B cell (primary cell): ENCODE data around the gene WDR33. TPM values are rescaled to one million over a fixed set of nuclear protein-coding genes. Genes with fewer than 3 reads are reported as not detected.
A peak's percentile ranks its signal among the peaks of the same experiment; 100 is the strongest.
"Not testable (repeated sequence)": the region's sequence is repeated elsewhere in the genome, so short reads cannot be mapped to it uniquely, and the experiment has no call there.

Experiments used
- ATAC-seq: fragments of 200-7000 bp; cut with Tn5 transposase; one replicate; pipeline ENCODE4 v1.10.0; 2021; ENCODE audit warnings: low read depth, mild to moderate bottlenecking, moderate number of reproducible peaks, moderate library complexity
- CTCF ChIA-PET: fragments of 350-600 bp; sonication (Branson Sonifier 250); formaldehyde crosslinking; loops from one replicate; lab custom pipeline; 2021; ENCODE audit warnings: antibody characterized with exemption, inconsistent platforms; lab: Charles Lee
- POLR2A ChIA-PET: fragments of 350-600 bp; sonication (Branson Sonifier 250); formaldehyde crosslinking; loops from one replicate; lab custom pipeline; 2021; ENCODE audit warnings: antibody characterized with exemption; lab: Charles Lee
- DNase-seq: peaks from one replicate; pipeline ENCODE4 v3.0.0; 2013
- H2AFZ ChIP-seq: 2 replicates; pipeline ENCODE4 v1.6.1; 2012; ENCODE audit warnings: mild to moderate bottlenecking, low read depth, low read length; ENCODE audit not compliant: insufficient read depth, poor library complexity, severe bottlenecking
- H3K27ac ChIP-seq, 2 donors: 1 replicate in 1 of 2; 2 replicates in 1 of 2; pipeline ENCODE4 v1.5.1; 2012 to 2013; ENCODE audit warnings: low read length in 2 of 2, mild to moderate bottlenecking in 2 of 2, moderate library complexity in 1 of 2
- H3K27me3 ChIP-seq, 4 experiments: fragments of 200-600 bp in 1 of 4; sonication (generic) in 1 of 4; replicated peaks in 1 of 4; 1 replicate in 2 of 4; 2 replicates in 2 of 4; pipeline versions ENCODE4 v1.6.1 to v1.7.0; 2013 to 2016; ENCODE audit warnings: low read length in 3 of 4, mild to moderate bottlenecking in 2 of 4, mixed read lengths in 1 of 4, moderate library complexity in 1 of 4; ENCODE audit not compliant: insufficient read depth in 4 of 4, control insufficient read depth in 3 of 4; ENCODE audit errors: control extremely low read depth in 1 of 4
- H3K36me3 ChIP-seq, 2 experiments: replicated peaks in 1 of 2; 1 replicate in 1 of 2; 2 replicates in 1 of 2; pipeline versions ENCODE4 v1.6.1 to v1.7.1; 2013; ENCODE audit warnings: low read length in 1 of 2; ENCODE audit not compliant: insufficient read depth in 2 of 2, control insufficient read depth in 1 of 2; ENCODE audit errors: control extremely low read depth in 1 of 2, extremely low read depth in 1 of 2
- H3K4me1 ChIP-seq, 2 donors: fragments of 200-600 bp in 1 of 2; sonication (generic) in 1 of 2; 1 replicate in 1 of 2; 2 replicates in 1 of 2; pipeline versions ENCODE4 v1.5.1 to v1.6.1; 2013 to 2017; ENCODE audit warnings: low read length in 2 of 2; ENCODE audit not compliant: control insufficient read depth in 2 of 2, insufficient read depth in 2 of 2
- H3K4me2 ChIP-seq: replicated peaks from 2 replicates; pipeline ENCODE3; 2012; ENCODE audit warnings: mild to moderate bottlenecking, low read depth, low read length; ENCODE audit not compliant: poor library complexity, severe bottlenecking
- H3K4me3 ChIP-seq, 5 experiments: fragments of 200-600 bp in 1 of 5; sonication (generic) in 1 of 5; 1 replicate in 3 of 5; 2 replicates in 2 of 5; pipeline versions ENCODE4 v1.5.1 to v1.7.0; 2011 to 2016; ENCODE audit warnings: low read length in 4 of 5, mild to moderate bottlenecking in 4 of 5, low read depth in 2 of 5, control low read depth in 1 of 5, moderate library complexity in 1 of 5; ENCODE audit not compliant: insufficient read depth in 1 of 5; ENCODE audit errors: control extremely low read depth in 1 of 5, extremely low read depth in 1 of 5
- H3K79me2 ChIP-seq: fragments of 200-600 bp; sonication (generic); one replicate; pipeline ENCODE4 v1.6.0; 2016; ENCODE audit warnings: low read length; ENCODE audit not compliant: control insufficient read depth, insufficient read depth
- H3K9ac ChIP-seq: fragments of 200-600 bp; sonication (generic); 2 replicates; pipeline ENCODE4 v1.6.1; 2017; ENCODE audit warnings: mild to moderate bottlenecking, low read length, moderate library complexity
- H3K9me3 ChIP-seq, 3 donors: one replicate each; pipeline versions ENCODE4 v1.6.1 to v1.7.1; 2013; ENCODE audit warnings: low read length in 2 of 3; ENCODE audit not compliant: control insufficient read depth in 2 of 3, insufficient read depth in 1 of 3; ENCODE audit errors: control extremely low read depth in 1 of 3
- H4K20me1 ChIP-seq: 2 replicates; pipeline ENCODE4 v1.6.0; 2012; ENCODE audit warnings: mild to moderate bottlenecking, low read length; ENCODE audit not compliant: insufficient read depth, control insufficient read depth, poor library complexity, severe bottlenecking
- H3K27ac Mint-ChIP-seq: one replicate; pipeline ENCODE4 v1.8.0; 2021; ENCODE audit warnings: mixed read lengths
- H3K27me3 Mint-ChIP-seq: one replicate; pipeline ENCODE4 v1.8.0; 2021; ENCODE audit warnings: mixed read lengths
- H3K4me1 Mint-ChIP-seq: one replicate; pipeline ENCODE4 v1.8.0; 2021; ENCODE audit warnings: mixed read lengths
- H3K4me3 Mint-ChIP-seq: one replicate; pipeline ENCODE4 v1.8.0; 2021; ENCODE audit warnings: mixed read lengths
- H3K9me3 Mint-ChIP-seq: one replicate; pipeline ENCODE4 v1.8.0; 2022; ENCODE audit warnings: mixed read lengths; ENCODE audit not compliant: insufficient read depth
- CTCF ChIP-seq: fragments of 200-600 bp; IDR thresholded peaks from one replicate; pipeline ENCODE4 v1.8.0; 2022; ENCODE audit warnings: antibody characterized with exemption, mild to moderate bottlenecking
- EZH2 ChIP-seq: IDR thresholded peaks from 2 replicates; pipeline ENCODE4 v1.6.1; 2012; ENCODE audit warnings: borderline replicate concordance, low read depth, mild to moderate bottlenecking, moderate library complexity, low read length; ENCODE audit not compliant: insufficient read depth, poor library complexity, severe bottlenecking
- WGBS: methylation state at CpG from one replicate; pipeline ENCODE4 v1.1.5; 2013; ENCODE audit warnings: missing lambda C conversion rate; ENCODE audit not compliant: insufficient coverage; 5-methylcytosine and 5-hydroxymethylcytosine counted together
- intact Hi-C: fragments of 100-400 bp; cut with micrococcal nuclease; formaldehyde crosslinking; loops from one replicate; pipeline ENCODE4 v1.10.0; 2022
- polyA plus RNA-seq: library from polyadenylated mRNA; depleted of rRNA; stranded (reverse); fragments of >200 nt; gene quantifications from 2 replicates; pipeline ENCODE4 v1.2.3, GENCODE V29; 2012
- total RNA-seq, 2 donors: library from RNA; stranded (reverse); fragments of 120-200 nt in 1 of 2; gene quantifications; 1 replicate in 1 of 2; 2 replicates in 1 of 2; pipeline versions ENCODE4 v1.2.3 to v1.2.4, GENCODE V29; 2013 to 2022

The WDR33 gene
- total and polyA plus RNA-seq, 2 donors (not counting 1 experiment from before 2014, with no cell fraction given), result 17.2 to 101 TPM

- H2AFZ ChIP-seq, result no peak overlapping the region
- DNase-seq, result peak; percentile 17
- peak overlapping the region; percentile 16 for H3K9ac ChIP-seq
- H3K4me2 ChIP-seq, result peak overlapping the region; percentile 38
- no peak overlapping the region for H3K27ac ChIP-seq
- Mint-ChIP-seq H3K4me1 (peaks cover 71% of the 10 kb centered on the region), H3K27me3 (no peaks in the 10 kb centered on the region), H3K9me3 (no peaks in the 10 kb centered on the region), H3K27ac (peak overlapping the region; percentile 16), H3K4me3 (peak overlapping the region; percentile 30)
- ChIA-PET POLR2A (no interaction called here), CTCF (no interaction called here)
- peaks cover 0 to 4% of the 10 kb centered on the region in 2 experiments for H3K36me3 ChIP-seq
- no peak for ATAC-seq
- peaks cover 99% of the 10 kb centered on the region for H4K20me1 ChIP-seq
- H3K4me3 ChIP-seq, result no peak overlapping the region
- peaks cover 100% of the 10 kb centered on the region for H3K79me2 ChIP-seq
- 89% methylated on average over 1 of the region's 2 CpGs for WGBS
- H3K4me1 ChIP-seq, result peaks cover 45 to 52% of the 10 kb centered on the region in 2 donors
- no peaks in the 10 kb centered on the region for H3K9me3 ChIP-seq
- intact Hi-C loops, result no loop called here
- TF ChIP-seq CTCF, result no peak
- TF ChIP-seq EZH2, result no peak
- no peaks in the 10 kb centered on the region for H3K27me3 ChIP-seq
Measured at GRCh38 chr2:127796389-127796788, 14.6 kb downstream of the WDR33 start.

GRCh38 chr2:127794901-127795300, 16.1 kb downstream of the WDR33 start:
- H3K27me3 Mint-ChIP-seq, H3K9ac ChIP-seq, intact Hi-C loops, H3K9me3 ChIP-seq, H3K9me3 Mint-ChIP-seq, H2AFZ ChIP-seq, H3K27ac Mint-ChIP-seq, H3K27me3 ChIP-seq, DNase-seq, H3K36me3 ChIP-seq, H3K4me3 ChIP-seq: not testable (repeated sequence)
- peaks cover 65% of the 10 kb centered on the region for H3K4me1 Mint-ChIP-seq
- ChIA-PET POLR2A (interaction anchor here (0.6 kb wide), 1 partner anchor 64 kb away, joined by 8 read pairs; no protein-coding TSS in a partner anchor), CTCF (interaction anchor here (0.6 kb wide), 1 partner anchor 108 kb away, joined by 3 read pairs; no protein-coding TSS in a partner anchor)
- ATAC-seq, result peak; percentile 56
- Histone ChIP-seq H4K20me1 (peaks cover 100% of the 10 kb centered on the region), H3K27ac (peak overlapping the region in 1 of 2 donors; percentile 12), H3K79me2 (peaks cover 100% of the 10 kb centered on the region), H3K4me2 (peak overlapping the region; percentile 42), H3K4me1 (peaks cover 34 to 38% of the 10 kb centered on the region in 2 donors)
- peak overlapping the region; percentile 29 for H3K4me3 Mint-ChIP-seq
- WGBS, result no CpG with 5 or more reads among the region's 6 CpGs
